ENCODE results near the gene RBBP7.
A peak's percentile ranks its signal among the peaks of the same experiment; 100 is the strongest.

Gene RBBP7

GRCh38 chrX:16870095-16870861 is at the start of gene RBBP7:
Gene RBBP7, minus strand, starts transcription at chrX:16870362. Its CDS starts 309 bp downstream, at chrX:16870053.
- DNase-seq: peak; percentile 90 to 94

- DNase-seq: no peak
Observed at GRCh38 chrX:16918979-16919378, 48.8 kb upstream of the RBBP7 start.

GRCh38 chrX:16917120-16917519 is 47.0 kb upstream of the RBBP7 start:
- DNase-seq: no peak

GRCh38 chrX:16916561-16916960 is 46.4 kb upstream of the RBBP7 start:
- DNase-seq: no peak

- no peak for DNase-seq
Observed at GRCh38 chrX:16914058-16914457, 43.9 kb upstream of the RBBP7 start.

GRCh38 chrX:16910376-16910775 is 40.2 kb upstream of the RBBP7 start:
- no peak for DNase-seq

- DNase-seq: no peak
Observed at GRCh38 chrX:16903274-16904022, 33.3 kb upstream of the RBBP7 start.

GRCh38 chrX:16897445-16897844 is 27.3 kb upstream of the RBBP7 start:
- DNase-seq: no peak

- peak; percentile 81 to 95 for DNase-seq
Observed at GRCh38 chrX:16892504-16893362, 22.6 kb upstream of the RBBP7 start.

- no peak for DNase-seq
Observed at GRCh38 chrX:16885628-16886027, 15.5 kb upstream of the RBBP7 start.

- no peak for DNase-seq
Observed at GRCh38 chrX:16883487-16883804, 13.3 kb upstream of the RBBP7 start.

- DNase-seq: peak; percentile 95 to 97
Observed at GRCh38 chrX:16882702-16883486, 12.7 kb upstream of the RBBP7 start.

- DNase-seq: peak; percentile 40 to 57
Observed at GRCh38 chrX:16882169-16882568, 12.0 kb upstream of the RBBP7 start.

- no peak for DNase-seq
Observed at GRCh38 chrX:16876696-16877095, 6.5 kb upstream of the RBBP7 start.

- DNase-seq: no peak
Observed at GRCh38 chrX:16874458-16875095, 4.4 kb upstream of the RBBP7 start.

- no peak for DNase-seq
Observed at GRCh38 chrX:16873106-16873505, 2.9 kb upstream of the RBBP7 start.

- peak; percentile 21 to 56 for DNase-seq
Observed at GRCh38 chrX:16870862-16871815, 977 bp upstream of the RBBP7 start.

GRCh38 chrX:16869393-16870094 is 618 bp downstream of the RBBP7 start:
- DNase-seq: peak; percentile 12 to 65

- no peak for DNase-seq
Observed at GRCh38 chrX:16868920-16869319, 1.2 kb downstream of the RBBP7 start.

GRCh38 chrX:16867947-16868346 is 2.2 kb downstream of the RBBP7 start:
- no peak for DNase-seq

Measured in NCI-H524 (cell line).